ENCODE measurements around the gene FAM43B.

The FAM43B gene

DNA sequence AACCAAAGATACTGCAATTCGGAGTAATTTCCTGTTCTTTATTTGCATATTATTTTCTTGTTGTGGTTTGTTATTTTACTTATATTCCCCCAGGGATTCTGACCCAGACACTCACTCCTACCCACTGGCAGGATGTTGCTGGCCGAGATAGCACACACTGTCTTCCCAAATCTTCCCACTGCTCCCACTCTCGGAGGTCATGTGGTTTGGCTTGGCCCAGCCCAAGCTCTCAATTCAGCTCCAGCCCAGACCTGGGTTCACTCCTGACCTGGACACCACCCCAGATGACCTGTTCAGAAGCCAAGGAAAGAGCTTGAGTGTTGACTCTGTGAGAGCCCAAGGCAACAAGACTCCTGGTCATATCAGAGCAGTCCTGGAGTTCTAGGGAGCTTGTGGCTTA lies 1.2 kb upstream of the FAM43B start:
- DNase-seq (ENCODE audit: low read depth), result no peak

DNA sequence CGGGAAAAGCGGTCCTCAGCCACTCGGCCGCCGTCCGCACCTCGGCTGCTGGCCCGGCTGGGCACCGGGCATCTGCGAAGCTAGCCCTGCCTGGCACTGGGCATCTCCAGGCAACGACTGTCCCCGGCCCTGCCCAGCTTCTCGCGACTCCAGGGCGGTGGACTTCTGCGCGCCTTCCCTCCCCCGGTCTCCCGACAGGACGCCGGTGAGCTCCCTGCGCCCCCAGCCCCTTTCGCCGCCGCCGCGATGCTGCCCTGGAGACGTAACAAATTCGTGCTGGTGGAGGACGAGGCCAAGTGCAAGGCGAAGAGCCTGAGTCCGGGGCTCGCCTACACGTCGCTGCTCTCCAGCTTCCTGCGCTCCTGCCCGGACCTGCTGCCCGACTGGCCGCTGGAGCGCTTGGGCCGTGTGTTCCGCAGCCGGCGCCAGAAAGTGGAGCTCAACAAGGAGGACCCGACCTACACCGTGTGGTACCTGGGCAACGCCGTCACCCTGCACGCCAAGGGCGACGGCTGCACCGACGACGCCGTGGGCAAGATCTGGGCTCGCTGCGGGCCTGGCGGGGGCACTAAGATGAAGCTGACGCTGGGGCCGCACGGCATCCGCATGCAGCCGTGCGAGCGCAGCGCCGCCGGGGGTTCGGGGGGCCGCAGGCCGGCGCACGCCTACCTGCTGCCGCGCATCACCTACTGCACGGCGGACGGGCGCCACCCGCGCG lies 514 bp downstream of the FAM43B start:
- no peak for DNase-seq (ENCODE audit: low read depth)

DNA sequence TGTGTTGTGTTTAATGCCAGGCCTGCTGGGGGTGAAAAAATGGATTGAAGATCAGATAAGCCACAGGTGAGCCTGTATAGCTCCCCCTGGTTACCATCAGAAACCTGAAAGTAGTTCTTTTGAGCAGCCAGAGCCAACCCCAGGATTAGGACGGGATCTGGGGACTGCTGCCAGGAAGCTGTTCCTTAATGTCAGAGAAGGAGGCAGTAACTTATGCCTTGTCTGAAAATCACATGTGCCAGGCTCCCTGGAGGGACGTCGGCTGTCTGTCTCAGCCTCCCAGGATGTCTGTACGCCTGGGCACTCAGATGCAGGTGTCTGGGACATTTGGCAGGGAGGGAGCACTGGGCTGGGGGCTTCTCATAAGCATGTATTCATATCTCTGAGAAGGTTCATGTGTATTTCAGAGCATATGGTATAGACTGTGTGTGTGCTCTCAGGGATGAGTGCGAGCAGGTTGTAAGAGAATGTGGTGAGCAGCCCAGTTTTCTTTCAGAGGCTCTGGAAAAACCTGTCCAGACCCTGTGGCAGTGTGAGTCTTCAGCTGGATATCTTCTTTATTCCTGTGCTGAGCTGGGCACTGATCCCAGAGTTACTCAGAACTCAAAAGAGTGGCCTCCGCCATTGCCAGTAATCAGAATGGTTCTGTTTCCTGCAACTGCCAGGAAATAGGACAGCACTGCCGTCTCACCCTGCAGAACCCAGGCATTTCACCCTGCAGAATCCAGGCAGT lies 2.8 kb downstream of the FAM43B start:
- no peak for DNase-seq (ENCODE audit: low read depth)

DNA sequence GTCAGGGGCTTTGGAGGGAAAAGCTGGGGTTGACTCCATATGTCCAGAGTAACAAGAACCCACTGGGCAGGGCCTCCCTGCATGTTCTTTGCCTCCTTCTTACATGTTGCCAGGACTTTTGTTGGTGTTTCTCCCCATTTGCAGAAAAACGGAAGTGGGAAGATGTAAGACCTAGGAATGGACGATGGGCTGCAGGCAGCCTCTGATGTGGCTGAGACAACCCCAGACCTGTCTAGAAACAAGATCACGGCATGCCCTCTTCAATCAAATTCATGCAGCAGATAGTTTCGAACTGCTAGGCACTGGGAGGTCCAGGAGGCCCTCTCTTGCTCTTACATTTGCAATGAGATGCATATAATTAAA lies 3.4 kb downstream of the FAM43B start:
- no peak for DNase-seq (ENCODE audit: low read depth)

DNA sequence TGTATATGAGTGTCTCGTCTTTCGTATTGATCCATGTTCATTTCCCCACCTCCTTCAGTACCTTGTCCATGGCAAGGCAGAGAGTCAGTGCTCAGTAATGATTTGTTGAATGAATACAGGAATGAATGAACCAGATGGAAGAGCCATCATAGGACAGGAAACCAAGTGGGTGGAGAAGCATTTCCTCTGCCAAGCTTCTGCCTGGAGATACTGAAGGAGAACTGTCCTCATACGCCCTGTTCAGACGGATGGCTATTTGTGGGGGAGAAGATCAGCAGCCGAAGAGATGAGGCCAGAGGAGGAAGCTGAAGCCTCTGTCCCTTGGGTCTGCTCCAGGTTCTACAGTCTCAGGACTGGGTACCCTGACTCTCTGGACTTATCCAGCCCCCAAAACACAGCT lies 5.8 kb downstream of the FAM43B start:
- no peak for DNase-seq (ENCODE audit: low read depth)

DNA sequence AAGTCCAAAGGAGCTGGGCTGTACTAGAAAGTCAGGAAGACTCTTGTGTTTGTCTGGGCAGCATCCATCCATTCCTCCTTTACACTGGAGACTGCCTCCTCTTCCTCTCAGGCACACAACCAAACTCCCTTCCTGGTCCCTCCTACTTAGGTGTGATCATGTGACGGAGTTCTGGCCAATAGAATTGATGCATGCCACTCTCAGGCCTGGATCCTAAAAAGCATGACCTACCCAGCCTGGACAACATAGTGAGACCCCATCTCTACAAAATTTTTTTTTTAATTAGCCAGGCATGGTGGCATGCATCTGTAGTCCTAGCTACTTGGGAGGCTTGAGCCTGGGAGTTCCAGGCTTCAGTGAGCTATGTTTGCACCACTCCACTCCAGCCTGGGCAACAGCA lies 8.6 kb downstream of the FAM43B start:
- DNase-seq (ENCODE audit: low read depth), result no peak

DNA sequence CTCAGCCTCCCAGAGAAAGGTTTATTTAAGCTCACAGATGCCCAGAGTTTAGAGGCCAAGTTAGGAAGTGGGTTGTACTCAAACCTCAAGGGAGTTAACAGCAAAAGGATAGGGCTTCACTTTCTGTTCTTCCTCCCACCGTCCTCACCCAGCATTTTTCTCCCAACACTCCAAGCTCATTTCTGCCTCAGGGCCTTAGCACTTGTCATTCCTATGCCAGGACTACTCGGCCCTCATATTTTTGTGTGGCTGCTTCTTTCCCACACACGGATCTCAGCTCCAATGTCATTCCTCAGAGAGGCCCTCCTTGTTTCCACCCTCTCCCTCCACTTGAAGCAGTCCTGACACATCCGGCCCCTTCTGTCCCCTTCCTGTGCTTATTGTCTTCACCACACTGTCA lies 12.9 kb downstream of the FAM43B start:
- DNase-seq (ENCODE audit: low read depth), result no peak

DNA sequence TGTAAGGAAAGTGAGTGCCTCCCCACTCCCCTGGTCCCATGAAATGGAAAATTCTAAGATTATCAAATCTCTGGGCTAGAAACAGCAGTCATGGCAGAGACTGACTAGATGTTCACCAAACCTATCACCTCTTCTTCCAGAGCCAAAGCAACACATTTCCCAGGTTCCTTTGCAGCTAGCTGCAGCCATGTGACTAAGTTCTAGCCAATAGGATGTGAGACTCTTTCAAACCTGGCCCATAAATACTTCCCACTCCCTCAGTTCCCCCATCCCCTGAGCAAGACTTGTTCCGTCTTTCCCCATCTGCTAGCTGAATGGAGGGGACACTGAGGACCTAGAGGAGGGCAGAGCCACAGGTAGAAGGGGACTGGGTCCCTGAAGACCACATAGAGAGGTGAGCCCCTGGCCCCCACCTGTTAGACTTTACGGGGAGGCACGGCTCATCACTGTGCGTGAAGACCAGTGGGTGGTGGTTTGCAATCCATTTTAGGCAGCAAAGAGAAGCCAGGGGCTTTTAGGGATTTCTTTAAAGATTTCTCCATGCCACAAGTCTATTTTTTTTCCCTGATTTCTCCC lies 17.2 kb downstream of the FAM43B start:
- no peak for DNase-seq (ENCODE audit: low read depth)

DNA sequence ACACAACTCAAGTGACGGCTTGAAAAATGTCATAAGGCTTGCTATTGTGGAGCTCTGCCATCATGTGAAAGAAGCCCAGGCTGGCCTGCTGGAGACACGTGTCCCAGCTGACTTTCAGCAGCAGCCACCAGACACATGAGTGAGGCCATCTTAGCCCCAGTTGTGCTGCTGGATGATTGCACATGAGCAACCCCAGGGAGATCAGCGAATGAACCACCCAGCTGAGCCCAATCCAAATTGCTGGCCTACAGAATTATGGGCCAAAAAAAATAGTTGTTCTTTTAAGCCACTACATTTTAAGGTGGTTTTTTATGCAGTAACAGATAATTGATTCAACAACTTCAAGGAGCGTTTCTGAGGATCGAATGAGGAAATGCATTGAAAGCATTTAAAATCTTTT lies 19.1 kb downstream of the FAM43B start:
- DNase-seq (ENCODE audit: low read depth), result no peak

DNA sequence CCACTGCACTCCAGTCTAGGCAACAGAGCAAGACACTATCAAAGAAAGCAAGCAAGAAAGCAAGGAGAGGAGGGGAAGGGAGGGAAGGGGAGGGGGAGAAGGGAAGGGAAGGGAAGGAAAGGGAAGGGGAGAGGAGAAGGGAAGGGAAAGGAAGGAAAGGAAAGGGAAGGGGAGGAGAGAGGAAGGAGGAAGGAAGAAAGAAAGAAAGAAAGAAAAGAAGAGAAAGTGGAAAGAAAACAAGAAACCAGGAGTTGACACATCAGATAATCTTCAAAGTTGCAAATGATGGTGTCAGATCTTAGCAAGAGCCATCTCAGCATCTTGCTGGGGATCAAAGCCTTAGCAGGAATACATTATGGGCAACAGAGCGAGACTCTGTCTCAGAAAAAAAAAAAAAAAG lies 21.6 kb downstream of the FAM43B start:
- DNase-seq (ENCODE audit: low read depth), result no peak

DNA sequence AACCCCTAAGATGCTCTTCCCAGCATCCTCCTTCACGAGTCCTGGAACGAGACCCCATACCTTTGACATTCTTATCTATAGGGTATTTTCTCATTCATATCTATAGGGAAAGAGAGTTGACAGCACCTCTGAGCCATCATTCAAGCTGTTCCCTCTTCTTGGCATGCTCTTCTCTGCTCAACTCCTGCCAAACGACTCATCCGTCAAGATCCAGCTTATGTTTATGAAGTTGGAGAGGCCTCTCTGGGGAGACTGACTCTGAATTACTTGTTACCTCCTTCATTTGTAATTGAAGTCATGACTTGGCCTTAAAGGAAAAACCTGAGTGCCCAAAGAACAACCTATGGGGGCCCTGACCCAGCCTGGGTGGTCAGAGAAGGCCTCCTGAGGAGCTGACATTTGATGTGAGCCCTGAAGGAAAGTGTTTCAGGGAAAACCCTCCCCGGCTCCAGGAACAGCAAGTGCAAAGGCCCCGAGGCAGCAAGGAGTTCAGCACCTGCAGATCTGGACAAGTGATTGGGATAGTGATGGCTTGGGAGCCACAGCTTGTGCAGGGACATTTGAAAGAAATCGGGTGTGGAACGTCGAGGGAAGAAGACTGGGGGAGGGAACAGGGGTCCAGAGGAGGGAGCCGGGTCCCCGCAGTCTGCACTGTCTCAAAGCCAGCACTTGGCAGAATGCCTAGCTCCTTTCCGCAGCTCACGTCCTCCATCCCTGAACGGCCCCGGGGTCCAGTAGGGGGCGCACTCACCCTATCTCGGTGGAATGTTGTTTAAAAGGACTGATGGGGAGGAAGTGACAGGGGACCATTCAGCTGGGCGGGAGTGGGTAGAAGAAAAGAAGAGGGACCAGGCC lies 22.5 kb downstream of the FAM43B start:
- DNase-seq (ENCODE audit: low read depth), result no peak

DNA sequence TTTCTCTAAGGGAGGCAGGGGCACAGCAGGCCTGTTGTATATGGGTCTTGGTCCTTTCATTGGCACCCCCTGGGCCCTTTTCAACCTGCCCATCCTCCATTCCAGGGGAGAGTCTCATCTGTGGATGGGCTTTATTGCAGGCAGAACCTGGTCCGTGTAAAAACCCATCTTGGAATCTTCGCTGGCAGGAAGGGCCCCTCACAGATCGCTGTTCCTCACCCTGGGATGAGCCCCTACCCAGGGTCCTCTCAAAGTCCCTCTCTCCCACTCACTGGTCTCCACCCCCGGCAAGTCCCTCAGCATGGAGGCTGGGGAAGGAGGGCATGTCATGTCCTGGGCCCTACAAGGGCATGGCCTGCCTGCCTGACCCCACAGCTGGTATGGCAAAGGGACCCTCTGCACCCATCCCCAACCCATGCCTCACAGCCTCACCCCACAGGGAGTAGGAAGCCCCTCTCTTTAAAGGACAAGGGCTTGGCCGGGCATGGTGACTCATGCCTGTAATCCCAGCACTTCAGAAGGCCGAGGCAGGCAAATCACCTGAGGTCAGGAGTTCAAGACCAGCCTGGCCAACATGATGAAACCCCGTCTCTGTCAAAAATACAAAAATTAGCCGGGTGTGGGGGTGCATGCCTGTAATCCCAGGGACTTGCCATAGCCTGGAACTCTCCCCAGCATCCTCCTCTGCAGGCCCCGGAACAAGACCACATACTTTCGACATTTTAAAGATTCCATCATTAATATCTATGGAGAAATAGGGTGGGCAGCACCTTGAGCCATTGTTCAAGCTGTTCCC lies 23.4 kb downstream of the FAM43B start:
- DNase-seq (ENCODE audit: low read depth), result no peak

DNA sequence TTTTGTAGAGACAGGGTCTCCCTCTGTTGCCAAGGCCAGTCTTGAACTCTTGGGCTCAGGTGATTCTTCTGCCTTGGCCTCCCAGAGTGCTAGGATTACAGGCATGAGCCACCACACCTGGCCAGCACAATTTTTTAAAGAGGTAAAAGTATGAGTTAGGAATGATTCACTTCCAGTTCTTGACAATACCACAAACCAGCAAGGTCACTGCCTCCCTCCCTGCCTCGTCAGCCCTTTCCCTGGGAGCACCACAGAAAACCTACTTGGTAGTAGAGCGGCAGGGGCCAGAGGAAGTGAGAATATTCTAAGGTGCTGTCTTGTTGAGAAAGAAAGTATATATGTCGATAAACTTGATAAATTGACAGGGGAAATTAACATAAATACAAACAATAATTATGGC lies 25.7 kb downstream of the FAM43B start:
- no peak for DNase-seq (ENCODE audit: low read depth)

DNA sequence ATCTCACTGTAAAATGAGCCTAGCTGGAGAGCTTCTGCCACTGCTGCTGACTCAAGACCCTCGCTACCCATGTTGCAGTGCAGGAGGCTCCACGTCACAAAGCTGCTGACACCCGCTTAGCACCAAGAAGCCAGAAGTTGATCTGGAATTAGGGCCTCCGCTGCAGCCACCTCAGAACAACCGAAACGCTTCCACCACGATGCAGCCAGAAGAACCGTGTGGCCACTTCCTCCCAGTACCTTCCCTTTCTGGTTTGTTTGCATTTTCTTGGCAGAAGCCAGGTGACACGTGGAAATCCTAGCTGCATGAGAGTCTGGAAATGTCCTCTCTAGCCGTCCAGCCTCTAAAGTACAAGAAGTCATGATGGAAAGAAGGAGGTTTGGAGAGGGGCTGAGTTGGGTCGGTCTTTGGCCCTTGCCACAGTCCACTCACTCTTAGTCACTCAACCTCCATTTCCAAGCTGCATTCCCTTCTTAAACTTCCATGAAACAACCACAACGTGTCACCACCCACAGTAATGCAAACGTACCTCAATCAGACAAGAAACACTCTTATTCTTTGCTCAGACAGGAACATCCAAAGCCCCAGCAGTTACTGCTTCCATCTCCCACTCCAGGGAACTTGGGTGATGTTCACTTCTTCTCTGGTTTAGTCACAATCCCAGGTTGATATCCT lies 26.5 kb downstream of the FAM43B start:
- DNase-seq (ENCODE audit: low read depth), result no peak

DNA sequence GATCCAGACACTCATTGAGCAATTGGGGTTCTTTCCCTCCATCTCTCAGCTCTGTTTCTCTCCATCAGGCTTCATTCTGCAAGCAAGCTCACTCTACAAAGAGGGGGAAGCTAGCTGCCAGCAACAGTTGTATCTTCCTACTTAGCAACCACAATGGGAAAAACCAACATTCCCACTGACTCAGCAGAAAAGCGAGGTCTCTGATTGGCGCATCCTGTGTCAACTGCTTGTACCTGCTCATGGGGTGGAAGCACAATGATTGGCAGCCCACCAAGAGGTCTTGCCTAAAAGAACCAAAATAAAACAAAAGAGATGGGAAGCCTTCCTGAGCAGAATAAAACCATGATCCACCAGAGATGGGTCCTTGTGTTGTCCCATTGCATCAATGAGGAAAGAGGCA lies 32.5 kb downstream of the FAM43B start:
- no peak for DNase-seq (ENCODE audit: low read depth)

DNA sequence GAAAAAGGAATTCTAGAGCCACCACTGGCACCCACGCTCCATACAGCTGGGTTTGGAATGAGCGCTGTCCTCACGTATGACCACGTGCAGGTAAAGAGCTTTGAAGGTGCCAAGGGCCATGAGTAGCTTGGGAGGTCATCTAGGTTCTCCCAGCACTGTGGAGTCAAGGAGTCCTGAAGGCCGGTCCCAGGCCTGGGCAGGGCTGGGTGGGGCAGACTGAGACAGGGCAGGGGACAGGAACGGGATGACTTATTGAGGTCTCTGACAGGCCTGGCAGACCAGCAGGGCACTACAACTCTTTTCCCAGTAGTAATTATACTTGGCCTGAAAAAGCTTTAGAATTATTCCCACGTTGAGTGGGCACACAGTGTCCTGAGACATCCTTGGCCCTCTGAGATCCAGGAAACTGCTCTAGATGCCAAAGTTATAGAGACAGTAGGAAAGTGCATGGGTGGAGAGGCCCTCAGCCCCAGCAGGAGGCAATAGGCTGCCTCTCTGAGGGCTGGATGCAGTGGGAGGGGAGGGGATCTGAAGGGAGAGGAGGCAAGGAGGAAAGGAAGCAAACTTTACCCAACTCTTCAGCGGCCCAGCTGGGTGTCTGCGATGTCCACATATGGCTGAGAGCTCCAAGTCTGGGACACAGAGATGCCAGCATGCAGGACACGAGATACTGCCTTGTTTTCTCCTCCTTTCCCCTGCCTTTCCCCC lies 34.7 kb downstream of the FAM43B start:
- no peak for DNase-seq (ENCODE audit: low read depth)

DNA sequence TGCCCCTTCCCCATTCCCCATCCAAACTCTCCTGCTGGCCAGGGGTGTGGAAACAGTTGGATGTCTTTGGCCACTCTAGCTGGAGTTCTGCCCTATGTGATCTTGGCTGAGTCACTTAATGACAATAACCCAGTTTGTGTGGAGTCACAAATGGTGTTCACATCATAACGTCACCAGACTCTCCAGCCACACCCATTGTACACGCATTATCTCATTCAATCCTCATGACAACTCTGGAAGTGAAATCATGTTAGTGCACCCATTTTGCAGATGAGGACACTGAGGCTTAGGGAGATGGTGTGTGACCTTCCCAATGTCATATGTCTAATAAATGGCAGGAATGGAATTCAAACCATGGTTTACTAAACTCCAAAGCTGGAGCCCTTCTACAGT lies 35.3 kb downstream of the FAM43B start:
- DNase-seq (ENCODE audit: low read depth), result no peak

DNA sequence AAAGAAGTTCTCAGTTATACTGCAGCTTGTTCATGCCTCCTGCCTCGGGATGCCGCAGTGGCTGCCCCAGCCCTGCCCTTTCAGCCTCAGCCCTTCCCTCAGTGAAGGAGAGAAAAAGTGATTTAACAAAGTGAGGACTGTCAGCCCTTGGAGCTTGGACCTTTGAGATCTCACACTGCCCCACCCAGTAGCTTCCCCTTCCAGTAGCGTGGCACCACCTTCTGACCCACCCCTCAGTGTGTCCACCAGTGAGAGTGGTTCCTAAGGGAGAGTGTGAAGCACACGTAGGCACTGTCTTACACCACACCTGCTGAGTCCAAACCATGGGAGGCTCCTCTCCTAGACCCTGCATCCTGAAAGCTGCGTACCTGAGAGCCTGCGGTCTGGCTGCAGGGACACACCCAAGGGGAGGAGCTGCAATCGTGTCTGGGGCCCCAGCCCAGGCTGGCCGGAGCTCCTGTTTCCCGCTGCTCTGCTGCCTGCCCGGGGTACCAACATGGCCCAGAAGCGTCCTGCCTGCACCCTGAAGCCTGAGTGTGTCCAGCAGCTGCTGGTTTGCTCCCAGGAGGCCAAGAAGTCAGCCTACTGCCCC lies 36.4 kb downstream of the FAM43B start, which contains the start of gene CDA:
Gene CDA, plus strand, starts transcription at position 464 of the 592 bp plus-strand sequence. Its CDS starts 33 bp downstream, at position 497.
- no peak for DNase-seq (ENCODE audit: low read depth)

DNA sequence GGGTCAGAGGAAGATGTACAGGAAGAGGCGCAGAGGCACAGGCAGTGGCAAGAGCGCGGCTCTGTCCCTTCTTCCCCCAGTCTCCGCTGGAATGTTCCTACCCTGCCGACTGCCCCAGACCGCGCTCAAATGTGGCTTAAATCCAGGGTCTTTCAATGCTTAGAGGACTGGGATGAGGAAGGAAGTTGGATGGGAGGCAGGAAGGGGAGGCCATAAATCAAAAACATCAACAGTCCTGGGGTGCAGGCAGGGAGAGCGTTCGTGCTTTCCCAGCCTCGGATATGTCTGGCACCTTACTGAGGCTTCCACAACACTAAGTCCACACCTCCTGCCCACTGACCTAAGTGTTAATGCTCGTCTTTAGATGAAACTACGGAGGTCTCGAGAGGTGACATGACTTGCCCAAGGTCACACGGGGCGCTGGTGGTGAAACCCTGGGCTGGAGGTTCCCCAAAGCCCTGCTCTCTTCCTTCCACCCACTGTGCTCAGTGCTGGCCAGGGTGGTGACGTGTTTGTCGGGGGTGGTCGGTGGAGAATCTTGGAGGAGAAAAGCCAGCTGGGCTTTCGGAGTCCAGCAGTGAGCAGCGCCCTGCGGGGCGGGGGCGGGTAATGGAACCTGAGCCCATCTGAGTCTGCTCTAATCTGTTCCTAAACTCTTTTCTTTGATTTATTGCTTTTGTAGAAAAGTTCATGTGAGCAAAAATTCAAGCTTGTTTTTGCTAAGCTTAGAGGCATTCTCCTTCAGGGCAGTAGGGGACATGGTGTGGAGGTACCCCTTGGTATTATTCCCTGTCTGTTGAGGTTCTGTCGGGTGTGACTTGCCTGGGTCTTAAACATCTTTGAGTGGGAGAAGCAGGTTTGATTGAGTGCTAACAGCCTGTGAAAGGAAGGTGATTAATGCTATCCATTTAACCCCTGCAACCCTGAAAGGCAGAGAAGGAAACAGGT lies 37.2 kb downstream of the FAM43B start:
- no peak for DNase-seq (ENCODE audit: low read depth)
